GM21390 (cell line): Measurements from ENCODE around the gene CD300LG.

Experiments used
- ATAC-seq: cut with Tn5 transposase; IDR thresholded peaks from one replicate; pipeline ENCODE4 v1.9.1; 2021; ENCODE audit not compliant: unreplicated experiment

The CD300LG gene

GRCh38 chr17:43905400-43905984 is 58.5 kb downstream of the CD300LG start:
- no peak for ATAC-seq

DNA sequence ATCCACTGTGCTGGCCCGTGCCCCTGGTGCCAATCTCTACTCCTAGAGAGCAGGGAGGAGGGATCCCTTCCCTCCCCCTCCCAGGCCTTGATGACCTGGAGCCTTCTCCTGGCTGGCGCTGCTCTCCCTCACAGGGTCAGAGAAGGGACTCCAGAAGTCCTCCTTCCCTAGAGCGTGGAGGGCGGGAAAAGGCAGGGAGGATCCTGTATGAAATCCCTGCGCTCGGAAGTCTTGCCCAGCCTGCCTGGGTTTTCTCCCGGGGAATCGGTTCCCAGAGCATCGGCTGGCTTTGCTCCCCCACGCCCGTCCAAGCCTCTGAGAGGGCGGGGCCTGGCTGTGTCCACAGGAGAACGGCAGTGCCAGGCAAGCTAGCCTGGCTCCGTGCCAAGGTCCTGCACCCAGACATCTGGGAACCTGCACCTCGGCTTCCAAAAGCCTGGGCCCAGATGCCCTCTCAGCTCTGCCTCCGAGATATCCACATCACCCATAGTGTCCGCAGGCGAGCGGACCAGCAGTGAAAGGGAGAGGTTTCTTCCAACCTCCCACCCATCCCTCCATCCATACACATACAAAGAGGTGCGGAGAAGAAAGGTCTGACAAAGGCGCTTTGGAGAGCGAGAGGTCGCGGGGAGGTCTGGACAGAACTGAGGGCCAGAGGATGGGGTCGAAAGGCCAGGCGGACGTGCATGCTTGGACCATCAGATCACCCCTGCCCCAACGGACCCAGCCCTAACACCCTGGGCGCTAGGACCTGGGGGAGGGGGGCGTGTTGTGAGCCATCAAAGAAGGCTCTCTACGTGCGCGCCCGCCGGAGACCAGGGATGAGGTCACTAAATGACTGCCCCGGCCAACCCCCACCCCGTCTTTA is 59.2 kb downstream of the CD300LG start:
- no peak for ATAC-seq

- no peak for ATAC-seq
These were observed 60.0 kb downstream of the CD300LG start for GRCh38 chr17:43906951-43907424.

GRCh38 chr17:43907425-43907981 is 60.5 kb downstream of the CD300LG start, which contains the start of gene MPP2:
MPP2 (minus strand) TSS chr17:43907536; CDS start chr17:43904460, 3,076 bp downstream.
- no peak for ATAC-seq

- no peak for ATAC-seq
These were observed 61.2 kb downstream of the CD300LG start for GRCh38 chr17:43907998-43908721.

DNA sequence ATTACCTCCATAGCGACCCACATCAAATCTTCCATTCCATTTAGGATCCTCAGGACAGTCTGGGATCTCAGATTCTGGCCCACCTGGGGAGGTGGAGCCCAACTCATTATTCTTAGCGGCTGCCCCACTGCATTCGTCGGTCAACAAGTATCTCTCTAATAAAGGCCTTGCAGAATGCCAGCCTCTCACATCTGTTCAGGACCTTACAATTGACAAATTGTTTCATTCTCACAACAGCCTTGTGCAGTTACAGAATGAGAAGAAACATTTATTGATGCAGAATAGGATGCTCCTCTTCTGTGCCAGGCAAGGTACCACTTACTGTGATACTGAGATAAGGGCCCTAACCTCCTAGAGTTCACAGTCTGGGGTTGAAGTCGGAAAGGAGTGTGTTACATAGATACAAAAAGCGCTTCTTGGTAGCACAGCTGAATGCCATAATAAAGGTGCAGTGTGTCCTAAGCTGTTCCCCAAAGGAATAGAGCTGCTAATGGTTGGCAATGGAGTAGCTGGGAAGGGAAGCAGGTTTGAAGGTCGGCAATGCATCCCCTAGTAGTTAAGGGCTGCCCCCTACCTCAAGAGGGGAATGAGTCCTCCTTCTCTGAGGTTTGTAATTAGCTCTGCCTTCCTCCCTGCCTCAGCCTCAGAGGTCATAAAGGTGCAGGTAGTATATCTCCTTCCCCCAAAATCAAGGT is 62.7 kb downstream of the CD300LG start:
- no peak for ATAC-seq

DNA sequence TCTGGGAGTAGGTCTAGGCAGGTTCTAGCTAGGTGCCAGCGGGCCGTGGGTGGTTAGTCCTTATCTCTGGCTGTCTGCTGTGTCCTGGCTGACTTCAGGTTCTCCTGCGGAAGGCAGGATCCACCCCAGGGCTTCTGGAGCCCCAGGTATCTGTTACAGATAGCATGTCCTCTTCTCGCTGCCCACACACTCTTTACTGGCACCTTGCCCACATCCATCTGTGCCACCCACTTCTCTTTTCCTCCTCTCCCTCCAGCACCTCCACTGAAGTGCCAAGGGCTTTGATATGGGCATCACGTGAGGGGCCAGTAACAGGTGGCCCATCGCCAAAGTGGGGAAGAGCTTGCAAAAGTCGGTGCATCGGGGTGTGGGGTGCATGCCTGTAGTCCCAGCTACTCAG is 64.9 kb downstream of the CD300LG start:
- ATAC-seq: no peak

- no peak for ATAC-seq
These were observed 65.8 kb downstream of the CD300LG start for GRCh38 chr17:43912635-43913304.
